B cell (primary cell): ENCODE measurements around the gene SLC39A7. TPM values are rescaled to one million over a fixed set of nuclear protein-coding genes. Genes with fewer than 3 reads are reported as not detected.

Experiments
- ATAC-seq: fragments of 200-7000 bp; cut with Tn5 transposase; one replicate; pipeline ENCODE4 v1.10.0; 2021; ENCODE audit warnings: low read depth, mild to moderate bottlenecking, moderate number of reproducible peaks, moderate library complexity
- CTCF ChIA-PET: fragments of 350-600 bp; sonication (Branson Sonifier 250); formaldehyde crosslinking; loops from one replicate; lab custom pipeline; 2021; ENCODE audit warnings: antibody characterized with exemption, inconsistent platforms; lab: Charles Lee
- POLR2A ChIA-PET: fragments of 350-600 bp; sonication (Branson Sonifier 250); formaldehyde crosslinking; loops from one replicate; lab custom pipeline; 2021; ENCODE audit warnings: antibody characterized with exemption; lab: Charles Lee
- DNase-seq: peaks from one replicate; pipeline ENCODE4 v3.0.0; 2013
- H2AFZ ChIP-seq: 2 replicates; pipeline ENCODE4 v1.6.1; 2012; ENCODE audit warnings: mild to moderate bottlenecking, low read depth, low read length; ENCODE audit not compliant: insufficient read depth, poor library complexity, severe bottlenecking
- H3K27ac ChIP-seq, 2 donors: 1 replicate in 1 of 2; 2 replicates in 1 of 2; pipeline ENCODE4 v1.5.1; 2012 to 2013; ENCODE audit warnings: low read length in 2 of 2, mild to moderate bottlenecking in 2 of 2, moderate library complexity in 1 of 2
- H3K27me3 ChIP-seq, 4 experiments: fragments of 200-600 bp in 1 of 4; sonication (generic) in 1 of 4; replicated peaks in 1 of 4; 1 replicate in 2 of 4; 2 replicates in 2 of 4; pipeline versions ENCODE4 v1.6.1 to v1.7.0; 2013 to 2016; ENCODE audit warnings: low read length in 3 of 4, mild to moderate bottlenecking in 2 of 4, mixed read lengths in 1 of 4, moderate library complexity in 1 of 4; ENCODE audit not compliant: insufficient read depth in 4 of 4, control insufficient read depth in 3 of 4; ENCODE audit errors: control extremely low read depth in 1 of 4
- H3K36me3 ChIP-seq, 2 experiments: replicated peaks in 1 of 2; 1 replicate in 1 of 2; 2 replicates in 1 of 2; pipeline versions ENCODE4 v1.6.1 to v1.7.1; 2013; ENCODE audit warnings: low read length in 1 of 2; ENCODE audit not compliant: insufficient read depth in 2 of 2, control insufficient read depth in 1 of 2; ENCODE audit errors: control extremely low read depth in 1 of 2, extremely low read depth in 1 of 2
- H3K4me1 ChIP-seq, 2 donors: fragments of 200-600 bp in 1 of 2; sonication (generic) in 1 of 2; 1 replicate in 1 of 2; 2 replicates in 1 of 2; pipeline versions ENCODE4 v1.5.1 to v1.6.1; 2013 to 2017; ENCODE audit warnings: low read length in 2 of 2; ENCODE audit not compliant: control insufficient read depth in 2 of 2, insufficient read depth in 2 of 2
- H3K4me2 ChIP-seq: replicated peaks from 2 replicates; pipeline ENCODE3; 2012; ENCODE audit warnings: mild to moderate bottlenecking, low read depth, low read length; ENCODE audit not compliant: poor library complexity, severe bottlenecking
- H3K4me3 ChIP-seq, 5 experiments: fragments of 200-600 bp in 1 of 5; sonication (generic) in 1 of 5; 1 replicate in 3 of 5; 2 replicates in 2 of 5; pipeline versions ENCODE4 v1.5.1 to v1.7.0; 2011 to 2016; ENCODE audit warnings: low read length in 4 of 5, mild to moderate bottlenecking in 4 of 5, low read depth in 2 of 5, control low read depth in 1 of 5, moderate library complexity in 1 of 5; ENCODE audit not compliant: insufficient read depth in 1 of 5; ENCODE audit errors: control extremely low read depth in 1 of 5, extremely low read depth in 1 of 5
- H3K79me2 ChIP-seq: fragments of 200-600 bp; sonication (generic); one replicate; pipeline ENCODE4 v1.6.0; 2016; ENCODE audit warnings: low read length; ENCODE audit not compliant: control insufficient read depth, insufficient read depth
- H3K9ac ChIP-seq: fragments of 200-600 bp; sonication (generic); 2 replicates; pipeline ENCODE4 v1.6.1; 2017; ENCODE audit warnings: mild to moderate bottlenecking, low read length, moderate library complexity
- H3K9me3 ChIP-seq, 3 donors: one replicate each; pipeline versions ENCODE4 v1.6.1 to v1.7.1; 2013; ENCODE audit warnings: low read length in 2 of 3; ENCODE audit not compliant: control insufficient read depth in 2 of 3, insufficient read depth in 1 of 3; ENCODE audit errors: control extremely low read depth in 1 of 3
- H4K20me1 ChIP-seq: 2 replicates; pipeline ENCODE4 v1.6.0; 2012; ENCODE audit warnings: mild to moderate bottlenecking, low read length; ENCODE audit not compliant: insufficient read depth, control insufficient read depth, poor library complexity, severe bottlenecking
- H3K27ac Mint-ChIP-seq: one replicate; pipeline ENCODE4 v1.8.0; 2021; ENCODE audit warnings: mixed read lengths
- H3K27me3 Mint-ChIP-seq: one replicate; pipeline ENCODE4 v1.8.0; 2021; ENCODE audit warnings: mixed read lengths
- H3K4me1 Mint-ChIP-seq: one replicate; pipeline ENCODE4 v1.8.0; 2021; ENCODE audit warnings: mixed read lengths
- H3K4me3 Mint-ChIP-seq: one replicate; pipeline ENCODE4 v1.8.0; 2021; ENCODE audit warnings: mixed read lengths
- H3K9me3 Mint-ChIP-seq: one replicate; pipeline ENCODE4 v1.8.0; 2022; ENCODE audit warnings: mixed read lengths; ENCODE audit not compliant: insufficient read depth
- EZH2 ChIP-seq: IDR thresholded peaks from 2 replicates; pipeline ENCODE4 v1.6.1; 2012; ENCODE audit warnings: borderline replicate concordance, low read depth, mild to moderate bottlenecking, moderate library complexity, low read length; ENCODE audit not compliant: insufficient read depth, poor library complexity, severe bottlenecking
- WGBS: methylation state at CpG from one replicate; pipeline ENCODE4 v1.1.5; 2013; ENCODE audit warnings: missing lambda C conversion rate; ENCODE audit not compliant: insufficient coverage; 5-methylcytosine and 5-hydroxymethylcytosine counted together
- intact Hi-C: fragments of 100-400 bp; cut with micrococcal nuclease; formaldehyde crosslinking; loops from one replicate; pipeline ENCODE4 v1.10.0; 2022
- polyA plus RNA-seq: library from polyadenylated mRNA; depleted of rRNA; stranded (reverse); fragments of >200 nt; gene quantifications from 2 replicates; pipeline ENCODE4 v1.2.3, GENCODE V29; 2012
- total RNA-seq, 2 donors: library from RNA; stranded (reverse); fragments of 120-200 nt in 1 of 2; gene quantifications; 1 replicate in 1 of 2; 2 replicates in 1 of 2; pipeline versions ENCODE4 v1.2.3 to v1.2.4, GENCODE V29; 2013 to 2022
- TF ChIP-seq, protein P1 (sequence below): fragments of 200-600 bp; IDR thresholded peaks from one replicate; pipeline ENCODE4 v1.8.0; 2022; ENCODE audit warnings: antibody characterized with exemption, mild to moderate bottlenecking

The SLC39A7 gene
- total and polyA plus RNA-seq, 2 donors (not counting 1 experiment from before 2014, with no cell fraction given), result 18.7 to 29.6 TPM

DNA sequence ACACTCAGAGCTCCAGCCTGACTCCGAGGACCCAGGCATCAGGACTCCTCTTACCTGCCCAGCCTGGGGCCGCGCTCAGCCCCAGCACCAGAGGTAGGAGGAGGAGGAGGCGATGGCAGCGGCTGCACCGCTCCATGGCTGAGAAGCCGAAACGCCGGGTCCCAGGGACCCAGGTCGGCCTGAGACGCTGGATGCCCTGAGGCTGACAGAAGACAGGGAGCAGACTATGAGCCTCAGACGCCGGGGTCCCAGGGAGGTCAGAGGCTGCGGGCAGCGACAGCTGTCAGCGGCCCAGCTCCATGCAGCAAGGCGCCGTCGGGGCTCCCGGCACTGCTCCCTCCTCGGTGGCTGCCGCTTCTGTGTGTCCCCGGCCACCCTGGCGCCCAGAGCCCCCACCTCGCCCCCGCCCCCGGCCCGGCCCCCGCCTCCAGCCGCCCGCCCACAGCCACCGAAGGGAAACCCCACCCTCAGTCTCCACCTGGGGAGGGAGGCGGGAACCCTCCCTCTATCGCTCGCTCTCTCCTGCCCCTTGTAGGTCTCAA is 8.5 kb upstream of the SLC39A7 start, which contains the start of gene COL11A2:
TSS of gene COL11A2 (minus strand) at position 363 of the 542 bp plus-strand sequence. CDS start at position 136, 227 bp downstream.
- ATAC-seq, result peak; percentile 48
- Histone ChIP-seq H3K9ac (peak within 1 kb of the TSS; percentile 67), H3K4me2 (peak within 1 kb of the TSS; percentile 98)

More for the DNA sequence above, 8.5 kb upstream of the SLC39A7 start, which contains the start of gene COL11A2:
- TF ChIP-seq EZH2, result no peak
- TF ChIP-seq, protein P1, sequence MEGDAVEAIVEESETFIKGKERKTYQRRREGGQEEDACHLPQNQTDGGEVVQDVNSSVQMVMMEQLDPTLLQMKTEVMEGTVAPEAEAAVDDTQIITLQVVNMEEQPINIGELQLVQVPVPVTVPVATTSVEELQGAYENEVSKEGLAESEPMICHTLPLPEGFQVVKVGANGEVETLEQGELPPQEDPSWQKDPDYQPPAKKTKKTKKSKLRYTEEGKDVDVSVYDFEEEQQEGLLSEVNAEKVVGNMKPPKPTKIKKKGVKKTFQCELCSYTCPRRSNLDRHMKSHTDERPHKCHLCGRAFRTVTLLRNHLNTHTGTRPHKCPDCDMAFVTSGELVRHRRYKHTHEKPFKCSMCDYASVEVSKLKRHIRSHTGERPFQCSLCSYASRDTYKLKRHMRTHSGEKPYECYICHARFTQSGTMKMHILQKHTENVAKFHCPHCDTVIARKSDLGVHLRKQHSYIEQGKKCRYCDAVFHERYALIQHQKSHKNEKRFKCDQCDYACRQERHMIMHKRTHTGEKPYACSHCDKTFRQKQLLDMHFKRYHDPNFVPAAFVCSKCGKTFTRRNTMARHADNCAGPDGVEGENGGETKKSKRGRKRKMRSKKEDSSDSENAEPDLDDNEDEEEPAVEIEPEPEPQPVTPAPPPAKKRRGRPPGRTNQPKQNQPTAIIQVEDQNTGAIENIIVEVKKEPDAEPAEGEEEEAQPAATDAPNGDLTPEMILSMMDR, result no peak
- H2AFZ ChIP-seq, result peak within 1 kb of the TSS; percentile 60
- Mint-ChIP-seq H3K27me3 (peaks cover 30% of the 10 kb centered on the region), H3K4me1 (peaks cover 25% of the 10 kb centered on the region), H3K9me3 (no peaks in the 10 kb centered on the region), H3K27ac (peak within 1 kb of the TSS; percentile 53), H3K4me3 (peak within 1 kb of the TSS; percentile 90)
- ChIA-PET CTCF (interaction anchor here (1.0 kb wide), 1 partner anchor 71 kb away, joined by 3 read pairs; no protein-coding TSS in a partner anchor), POLR2A (interaction anchor here (1.0 kb wide), 1 partner anchor 8 kb away, joined by 4 read pairs; the partner anchor contains the start of genes RXRB and SLC39A7)
- peaks cover 0 to 32% of the 10 kb centered on the region in 2 experiments for H3K36me3 ChIP-seq
- peak; percentile 53 for DNase-seq
- intact Hi-C loops, result loop anchor here (2.0 kb wide), 1 partner anchor 17 kb away; the partner anchor contains the start of gene RING1
- H3K4me3 ChIP-seq, result peak within 1 kb of the TSS in 4 of 5 experiments; percentile 40 to 60 (median 50)
- H3K79me2 ChIP-seq, result peaks cover 1% of the 10 kb centered on the region
- H4K20me1 ChIP-seq, result peaks cover 2% of the 10 kb centered on the region
- 11% methylated on average over 24 of the region's 35 CpGs for WGBS
- H3K4me1 ChIP-seq, result peaks cover 18 to 21% of the 10 kb centered on the region in 2 donors
- H3K27me3 ChIP-seq, result peaks cover 0 to 42% (median 16%) of the 10 kb centered on the region in 4 experiments
- peaks cover 0 to 8% (median 0%) of the 10 kb centered on the region in 3 donors for H3K9me3 ChIP-seq
- H3K27ac ChIP-seq, result no peak within 1 kb of the TSS
